Left ventricle myocardium inferior (tissue), 1 donor: ENCODE data around the gene KCNH4. TPM values are rescaled to one million over a fixed set of nuclear protein-coding genes. Genes with fewer than 3 reads are reported as not detected.

ENCODE experiments used
- DNase-seq: peaks from one replicate; pipeline ENCODE4 v3.0.0-alpha.2; 2020
- H3K27ac ChIP-seq: fragments of 200-600 bp; replicated peaks from 2 replicates; pipeline ENCODE4 v1.8.0; 2021
- H3K27me3 ChIP-seq: fragments of 200-600 bp; 2 replicates; pipeline ENCODE4 v1.8.0; 2021; ENCODE audit warnings: low read depth
- H3K36me3 ChIP-seq: fragments of 200-600 bp; 2 replicates; pipeline ENCODE4 v1.8.0; 2021
- H3K4me1 ChIP-seq: fragments of 200-600 bp; 2 replicates; pipeline ENCODE4 v1.8.0; 2021
- H3K4me3 ChIP-seq: fragments of 200-600 bp; 2 replicates; pipeline ENCODE4 v1.8.0; 2021; ENCODE audit warnings: mild to moderate bottlenecking, moderate library complexity
- H3K9me3 ChIP-seq: fragments of 200-600 bp; replicated peaks from 2 replicates; pipeline ENCODE4 v1.8.0; 2021
- intact Hi-C: fragments of 100-400 bp; cut with micrococcal nuclease; formaldehyde crosslinking; loops from one replicate; pipeline ENCODE4 v1.11.0; 2022
- long read RNA-seq: library from polyadenylated mRNA; unstranded; transcript quantifications from one replicate; pipeline ENCODE4 v2.0.0, GENCODE V29; 2021
- total RNA-seq: library from RNA; stranded (reverse); fragmentation: NEBNext Ultra II Directional; extraction: Animal tissue kit (Norgen Biotek cat#: 25700); gene quantifications from one replicate; pipeline ENCODE4 v1.2.1, GENCODE V29; 2021
- TF ChIP-seq, protein P1 (sequence below): fragments of 200-600 bp; IDR thresholded peaks from 2 replicates; pipeline ENCODE4 v1.8.0; 2021; ENCODE audit warnings: antibody characterized with exemption, mild to moderate bottlenecking, borderline replicate concordance
- donor health status: DM: no; HTN: yes; CAD: no; lungs with severe emphysema.

Gene KCNH4
- 0.16 TPM for total RNA-seq
- long read RNA-seq, result 0 reads

DNA sequence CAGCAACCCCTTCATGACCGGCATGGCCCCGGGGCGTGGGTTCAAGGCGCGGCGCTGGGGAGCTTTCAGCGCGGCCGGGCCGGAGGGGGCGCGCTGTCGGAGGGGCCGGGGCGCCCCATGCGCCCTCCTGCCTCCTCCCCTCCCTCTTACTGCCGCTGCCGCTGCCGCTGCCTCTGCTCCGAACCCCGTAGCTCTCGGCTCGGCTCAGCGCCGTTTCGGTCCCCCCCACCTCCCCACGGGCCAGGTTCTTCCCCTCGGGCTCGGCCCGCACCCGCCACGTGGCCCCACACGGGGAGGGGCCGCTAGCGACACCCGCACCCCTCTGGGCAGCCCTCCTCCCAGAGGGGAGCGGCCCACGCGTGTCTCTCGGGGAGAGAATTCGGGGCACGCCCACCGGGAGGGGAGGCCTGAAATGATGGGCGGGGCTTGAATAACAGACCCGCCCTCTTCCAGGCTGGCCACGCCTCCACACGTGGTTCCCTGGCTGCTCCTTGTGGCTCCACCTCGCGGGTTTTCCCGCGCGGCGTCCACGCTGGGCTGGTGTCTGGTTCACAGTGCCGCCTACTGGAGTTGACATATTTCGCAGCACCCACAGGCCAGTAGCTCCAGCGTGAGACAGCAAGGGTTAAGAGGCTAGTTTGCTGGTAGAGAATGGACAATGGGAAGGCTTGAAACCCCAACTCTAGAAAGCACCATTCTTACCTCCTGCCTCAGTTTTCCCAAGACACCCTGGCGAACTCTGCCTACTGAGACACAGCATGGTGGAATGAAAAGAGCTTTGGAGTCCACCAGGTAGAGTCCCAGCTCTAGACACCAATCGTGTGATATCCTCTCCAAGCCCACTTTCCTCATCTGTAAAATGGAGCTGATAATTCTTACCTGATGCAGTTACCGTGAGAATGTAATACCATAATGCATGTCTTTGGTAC is at the start of gene KCNH4:
Gene KCNH4, minus strand, starts transcription at position 221 of the 929 bp plus-strand sequence. Its CDS starts 197 bp downstream, at position 24.
- H3K36me3 ChIP-seq, result no peaks in the 10 kb centered on the region
- peak within 1 kb of the TSS; percentile 66 for H3K4me3 ChIP-seq
- intact Hi-C loops, result no loop called here
- peak; percentile 82 for DNase-seq
- peaks cover 34% of the 10 kb centered on the region for H3K27me3 ChIP-seq
- peaks cover 43% of the 10 kb centered on the region for H3K4me1 ChIP-seq
- TF ChIP-seq, protein P1, sequence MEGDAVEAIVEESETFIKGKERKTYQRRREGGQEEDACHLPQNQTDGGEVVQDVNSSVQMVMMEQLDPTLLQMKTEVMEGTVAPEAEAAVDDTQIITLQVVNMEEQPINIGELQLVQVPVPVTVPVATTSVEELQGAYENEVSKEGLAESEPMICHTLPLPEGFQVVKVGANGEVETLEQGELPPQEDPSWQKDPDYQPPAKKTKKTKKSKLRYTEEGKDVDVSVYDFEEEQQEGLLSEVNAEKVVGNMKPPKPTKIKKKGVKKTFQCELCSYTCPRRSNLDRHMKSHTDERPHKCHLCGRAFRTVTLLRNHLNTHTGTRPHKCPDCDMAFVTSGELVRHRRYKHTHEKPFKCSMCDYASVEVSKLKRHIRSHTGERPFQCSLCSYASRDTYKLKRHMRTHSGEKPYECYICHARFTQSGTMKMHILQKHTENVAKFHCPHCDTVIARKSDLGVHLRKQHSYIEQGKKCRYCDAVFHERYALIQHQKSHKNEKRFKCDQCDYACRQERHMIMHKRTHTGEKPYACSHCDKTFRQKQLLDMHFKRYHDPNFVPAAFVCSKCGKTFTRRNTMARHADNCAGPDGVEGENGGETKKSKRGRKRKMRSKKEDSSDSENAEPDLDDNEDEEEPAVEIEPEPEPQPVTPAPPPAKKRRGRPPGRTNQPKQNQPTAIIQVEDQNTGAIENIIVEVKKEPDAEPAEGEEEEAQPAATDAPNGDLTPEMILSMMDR, result peak; percentile 65
- H3K9me3 ChIP-seq, result no peaks in the 10 kb centered on the region
- peak within 1 kb of the TSS; percentile 8 for H3K27ac ChIP-seq

DNA sequence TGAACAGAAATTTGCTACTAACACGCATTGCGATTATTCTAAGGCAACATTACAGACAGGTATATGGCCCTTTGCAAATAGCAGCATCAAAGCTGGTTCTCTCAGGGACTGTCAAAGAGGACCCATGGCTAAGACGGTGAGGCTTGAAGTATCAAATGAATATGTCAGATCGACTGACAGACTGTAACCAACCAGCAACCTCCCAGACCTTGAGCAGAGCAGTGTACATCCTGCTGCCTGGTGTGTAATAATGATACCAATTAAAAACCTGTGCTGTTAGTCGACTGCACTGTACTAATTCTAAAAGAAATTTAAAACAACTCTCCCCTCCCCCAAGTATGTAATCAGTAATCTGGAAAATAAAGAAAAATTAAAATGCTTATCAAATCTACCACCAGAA is 49.3 kb upstream of the KCNH4 start:
- Histone ChIP-seq H3K9me3 (no peaks in the 10 kb centered on the region), H3K36me3 (peaks cover 5% of the 10 kb centered on the region), H3K27ac (no peak overlapping the region), H3K27me3 (no peaks in the 10 kb centered on the region), H3K4me3 (no peak overlapping the region), H3K4me1 (peaks cover 40% of the 10 kb centered on the region)
- no peak for DNase-seq
- intact Hi-C loops, result no loop called here
- TF ChIP-seq, protein P1, result no peak

DNA sequence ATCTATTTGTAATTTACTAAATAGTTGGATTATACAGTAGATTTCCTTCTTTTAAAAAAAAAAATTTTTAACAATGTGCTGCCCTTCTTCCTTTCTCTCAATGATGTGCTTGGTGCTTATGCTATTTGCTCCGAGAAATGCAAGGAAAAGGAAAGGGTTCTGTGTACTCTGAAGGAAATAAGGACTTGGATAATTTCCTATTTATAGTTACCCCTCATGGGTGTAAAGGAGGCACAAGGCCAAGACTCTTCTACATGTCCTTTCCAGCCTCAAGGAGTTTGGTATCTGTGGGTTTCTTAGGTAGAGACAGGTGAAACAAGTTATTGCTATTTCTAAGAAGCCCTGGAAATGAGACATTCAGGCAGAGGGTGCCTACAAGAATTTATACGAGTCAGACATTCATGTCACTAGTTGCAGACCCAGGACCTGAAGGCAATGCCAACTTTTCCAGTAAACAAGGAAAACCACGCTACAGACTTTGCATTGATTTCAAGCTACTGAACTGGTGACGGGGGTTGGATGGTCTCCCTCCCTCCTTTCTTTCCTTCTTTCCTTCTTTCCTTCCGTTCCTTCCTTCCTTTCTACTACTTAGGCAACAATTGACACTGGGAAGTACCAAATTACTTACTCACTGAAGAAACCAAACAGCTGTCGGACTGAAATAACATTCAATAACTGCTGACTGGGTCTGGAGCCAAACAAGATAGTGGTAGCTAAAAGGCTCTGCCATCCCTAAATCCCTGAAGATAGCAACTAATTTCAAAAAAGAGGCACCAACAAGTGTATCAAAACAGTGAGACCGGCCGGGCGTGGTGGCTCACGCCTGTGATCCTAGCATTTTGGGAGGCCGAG is 47.1 kb upstream of the KCNH4 start:
- Histone ChIP-seq H3K27ac (peak overlapping the region; percentile 47), H3K4me3 (no peak overlapping the region)

DNA sequence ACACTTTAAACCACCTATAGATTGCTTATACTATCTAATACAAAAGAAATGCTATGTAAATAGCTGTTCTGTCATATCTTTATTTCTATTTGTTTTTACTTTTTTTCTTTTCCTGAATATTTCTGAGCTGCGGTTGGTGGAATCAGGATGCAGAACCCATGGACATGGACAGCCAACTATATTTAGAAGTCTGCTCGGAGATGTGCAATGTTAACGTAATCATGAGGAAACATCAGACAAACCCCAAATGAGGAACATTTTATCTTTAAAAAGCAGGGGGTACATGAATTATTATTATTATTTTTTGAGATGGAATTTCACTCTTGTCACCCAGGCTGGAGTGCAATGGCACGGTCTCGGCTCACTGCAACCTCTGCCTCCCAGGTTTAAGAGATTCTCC is 44.7 kb upstream of the KCNH4 start:
- intact Hi-C loops, result no loop called here
- H3K4me1 ChIP-seq, result peaks cover 23% of the 10 kb centered on the region
- DNase-seq, result no peak
- H3K4me3 ChIP-seq, result no peak overlapping the region
- H3K27ac ChIP-seq, result no peak overlapping the region
- no peaks in the 10 kb centered on the region for H3K27me3 ChIP-seq
- H3K9me3 ChIP-seq, result no peaks in the 10 kb centered on the region
- H3K36me3 ChIP-seq, result peaks cover 33% of the 10 kb centered on the region
- TF ChIP-seq, protein P1, result no peak

More for the DNA sequence above, 47.1 kb upstream of the KCNH4 start:
- no peak for DNase-seq
- intact Hi-C loops, result no loop called here
- H3K4me1 ChIP-seq, result peaks cover 23% of the 10 kb centered on the region
- no peaks in the 10 kb centered on the region for H3K27me3 ChIP-seq
- no peaks in the 10 kb centered on the region for H3K9me3 ChIP-seq
- peaks cover 22% of the 10 kb centered on the region for H3K36me3 ChIP-seq
- TF ChIP-seq, protein P1, result no peak

DNA sequence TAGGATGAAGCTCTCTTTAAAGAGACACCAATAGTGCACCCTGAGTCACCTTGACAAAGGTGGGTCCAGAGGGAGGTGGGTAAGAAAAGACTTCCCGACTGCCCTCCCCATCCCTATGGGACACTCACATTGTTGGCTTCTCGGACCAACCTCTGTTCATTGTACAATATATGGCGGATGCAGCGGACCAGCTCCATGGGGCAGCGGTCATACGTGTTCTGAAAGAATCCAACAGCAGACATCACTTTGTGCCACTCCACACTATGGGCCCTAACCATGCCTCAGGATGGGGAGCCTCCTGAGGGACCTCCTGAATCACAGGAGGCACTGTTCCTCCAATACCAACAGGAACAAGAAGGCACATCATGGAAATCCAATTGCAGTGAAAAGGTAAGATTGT is 43.7 kb upstream of the KCNH4 start:
- Histone ChIP-seq H3K4me1 (peaks cover 23% of the 10 kb centered on the region), H3K4me3 (no peak overlapping the region), H3K27ac (no peak overlapping the region), H3K27me3 (no peaks in the 10 kb centered on the region), H3K9me3 (no peaks in the 10 kb centered on the region), H3K36me3 (peaks cover 38% of the 10 kb centered on the region)
- no peak for DNase-seq
- TF ChIP-seq, protein P1, result no peak
- intact Hi-C loops, result no loop called here
